HG02884 (cell line): ENCODE data around the gene CYP1B1.

Experiments used
- ATAC-seq: cut with Tn5 transposase; IDR thresholded peaks from one replicate; pipeline ENCODE4 v1.9.1; 2021; ENCODE audit warnings: mild to moderate bottlenecking, moderate library complexity; ENCODE audit not compliant: unreplicated experiment

The CYP1B1 gene

GRCh38 chr2:38076710-38077430 lies 919 bp upstream of the CYP1B1 start:
- peak; percentile 45 for ATAC-seq

- ATAC-seq, result peak; percentile 34
Observed at GRCh38 chr2:38076152-38076709, 280 bp upstream of the CYP1B1 start.

GRCh38 chr2:38074764-38075506 lies 1.0 kb downstream of the CYP1B1 start:
- ATAC-seq, result no peak

- ATAC-seq, result no peak
Observed at GRCh38 chr2:38074058-38074763, 1.7 kb downstream of the CYP1B1 start.

- no peak for ATAC-seq
Observed at GRCh38 chr2:38073211-38074057, 2.5 kb downstream of the CYP1B1 start.

GRCh38 chr2:38070438-38070837 lies 5.5 kb downstream of the CYP1B1 start:
- no peak for ATAC-seq

- ATAC-seq, result no peak
Observed at GRCh38 chr2:38068234-38068633, 7.7 kb downstream of the CYP1B1 start.

- ATAC-seq, result no peak
Observed at GRCh38 chr2:38066421-38067115, 9.4 kb downstream of the CYP1B1 start.

GRCh38 chr2:38065502-38066135 lies 10.3 kb downstream of the CYP1B1 start:
- ATAC-seq, result no peak

- no peak for ATAC-seq
Observed at GRCh38 chr2:38064801-38065501, 11.0 kb downstream of the CYP1B1 start.

- no peak for ATAC-seq
Observed at GRCh38 chr2:38060236-38061018, 15.5 kb downstream of the CYP1B1 start.

GRCh38 chr2:38057651-38058410 lies 18.1 kb downstream of the CYP1B1 start:
- ATAC-seq, result no peak

GRCh38 chr2:38056216-38056615 lies 19.7 kb downstream of the CYP1B1 start:
- ATAC-seq, result no peak

GRCh38 chr2:38045811-38046210 lies 30.1 kb downstream of the CYP1B1 start:
- no peak for ATAC-seq

GRCh38 chr2:38039121-38039910 lies 36.6 kb downstream of the CYP1B1 start:
- no peak for ATAC-seq

GRCh38 chr2:38038682-38039081 lies 37.3 kb downstream of the CYP1B1 start:
- no peak for ATAC-seq
